IMR-90 (cell line): ENCODE data around the gene MYOCD. TPM values are rescaled to one million over a fixed set of nuclear protein-coding genes. Genes with fewer than 3 reads are reported as not detected.

Source experiments
- ATAC-seq: fragments of 200-7000 bp; cut with Tn5 transposase; 2 replicates; pipeline ENCODE4 v1.9.1; 2020; ENCODE audit warnings: low read depth, mild to moderate bottlenecking, moderate library complexity
- BruUV-seq: library from RNA; stranded (reverse); fragments of 400-500 nt; replicated peaks from 2 replicates; lab custom pipeline; 2021; lab: Mats Ljungman, UMichigan
- CTCF ChIA-PET: fragments of 300-600 bp; formaldehyde crosslinking; extraction: SDS; loops from one replicate; lab custom pipeline; 2021; ENCODE audit warnings: antibody characterized with exemption; lab: Yijun Ruan, JAX
- POLR2A ChIA-PET: fragments of 300-600 bp; sonication (Branson Sonifier 250); formaldehyde crosslinking; loops from one replicate; lab custom pipeline; 2022; ENCODE audit warnings: antibody characterized with exemption; ENCODE audit not compliant: unreplicated experiment; lab: Charles Lee
- DNase-seq: peaks from one replicate; pipeline ENCODE4 v3.0.0; 2013
- H2AFZ ChIP-seq: replicated peaks from 2 replicates; pipeline ENCODE3; 2013; ENCODE audit warnings: low read length, mild to moderate bottlenecking; ENCODE audit not compliant: poor library complexity
- H2AK5ac ChIP-seq: 2 replicates; pipeline ENCODE4 v1.6.1; 2013; ENCODE audit warnings: low read depth, low read length, inconsistent platforms
- H2AK9ac ChIP-seq: replicated peaks from 2 replicates; pipeline ENCODE3; 2013; ENCODE audit warnings: mild to moderate bottlenecking, low read depth, low read length, moderate library complexity; ENCODE audit not compliant: poor library complexity
- H2BK120ac ChIP-seq: 2 replicates; pipeline ENCODE4 v1.6.1; 2013; ENCODE audit warnings: low read depth, low read length, inconsistent platforms
- H2BK15ac ChIP-seq: 3 replicates; pipeline ENCODE4 v1.6.1; 2013; ENCODE audit warnings: low read depth, low read length, inconsistent platforms
- H2BK20ac ChIP-seq: 2 replicates; pipeline ENCODE4 v1.6.1; 2013; ENCODE audit warnings: low read depth, mild to moderate bottlenecking, inconsistent platforms, low read length, moderate library complexity
- H2BK5ac ChIP-seq: 2 replicates; pipeline ENCODE4 v1.6.1; 2013; ENCODE audit warnings: mild to moderate bottlenecking, low read depth, low read length, inconsistent platforms; ENCODE audit not compliant: poor library complexity, severe bottlenecking
- H3K14ac ChIP-seq: replicated peaks from 2 replicates; pipeline ENCODE4 v1.6.1; 2013; ENCODE audit warnings: low read depth, low read length, inconsistent platforms
- H3K18ac ChIP-seq: 2 replicates; pipeline ENCODE4 v1.6.1; 2013; ENCODE audit warnings: low read depth, low read length, control low read depth
- H3K23ac ChIP-seq: 2 replicates; pipeline ENCODE4 v1.6.1; 2013; ENCODE audit warnings: low read depth, low read length, inconsistent platforms
- H3K27ac ChIP-seq: 2 replicates; pipeline ENCODE4 v1.5.1; 2013; ENCODE audit warnings: mild to moderate bottlenecking, control low read depth, low read length; ENCODE audit not compliant: insufficient read depth
- H3K27me3 ChIP-seq: 2 replicates; pipeline ENCODE4 v1.6.1; 2013; ENCODE audit warnings: low read length; ENCODE audit not compliant: control insufficient read depth, insufficient read depth
- H3K36me3 ChIP-seq: 2 replicates; pipeline ENCODE4 v1.6.1; 2013; ENCODE audit warnings: low read length, mixed read lengths; ENCODE audit not compliant: control insufficient read depth, insufficient read depth
- H3K4ac ChIP-seq: 2 replicates; pipeline ENCODE4 v1.6.1; 2013; ENCODE audit warnings: low read depth, low read length, inconsistent platforms
- H3K4me1 ChIP-seq: 2 replicates; pipeline ENCODE4 v1.6.1; 2013; ENCODE audit warnings: low read length, mixed read lengths; ENCODE audit not compliant: control insufficient read depth, insufficient read depth
- H3K4me2 ChIP-seq: 2 replicates; pipeline ENCODE4 v1.6.1; 2013; ENCODE audit warnings: low read depth, mild to moderate bottlenecking, control low read depth, low read length, moderate library complexity
- H3K4me3 ChIP-seq: 2 replicates; pipeline ENCODE4 v1.5.1; 2013; ENCODE audit warnings: low read depth, mild to moderate bottlenecking, control low read depth, low read length, moderate library complexity; ENCODE audit not compliant: insufficient read depth
- H3K56ac ChIP-seq: 2 replicates; pipeline ENCODE4 v1.6.1; 2013; ENCODE audit warnings: low read length, inconsistent platforms; ENCODE audit not compliant: insufficient read depth; ENCODE audit errors: extremely low read depth
- H3K79me1 ChIP-seq, 2 experiments: 2 replicates each; pipeline ENCODE4 v1.6.1; 2013; ENCODE audit warnings: low read length in 2 of 2, inconsistent platforms in 1 of 2, low read depth in 1 of 2
- H3K9ac ChIP-seq: 2 replicates; pipeline ENCODE4 v1.6.1; 2013; ENCODE audit warnings: low read depth, low read length, control low read depth
- H3K9me1 ChIP-seq: 2 replicates; pipeline ENCODE4 v1.6.1; 2013; ENCODE audit warnings: low read length, inconsistent platforms; ENCODE audit not compliant: insufficient read depth
- H3K9me3 ChIP-seq: 2 replicates; pipeline ENCODE4 v1.6.1; 2013; ENCODE audit warnings: low read length; ENCODE audit not compliant: control insufficient read depth, insufficient read depth
- H4K20me1 ChIP-seq: 2 replicates; pipeline ENCODE4 v1.6.1; 2013; ENCODE audit warnings: low read length, inconsistent platforms; ENCODE audit not compliant: insufficient read depth
- H4K5ac ChIP-seq: 2 replicates; pipeline ENCODE4 v1.6.1; 2013; ENCODE audit warnings: mild to moderate bottlenecking, low read depth, low read length, control low read depth
- H4K8ac ChIP-seq, 2 experiments: 2 replicates each; pipeline ENCODE4 v1.6.1; 2013; ENCODE audit warnings: low read depth in 2 of 2, low read length in 2 of 2, control low read depth in 1 of 2, inconsistent platforms in 1 of 2
- H4K91ac ChIP-seq: 2 replicates; pipeline ENCODE4 v1.6.1; 2013; ENCODE audit warnings: low read depth, low read length, inconsistent platforms; ENCODE audit not compliant: insufficient read depth
- BHLHE40 ChIP-seq: fragments of 150-350 bp; IDR thresholded peaks from 2 replicates; pipeline ENCODE4 v1.6.1; 2016; ENCODE audit warnings: mild to moderate bottlenecking, low read depth, low read length
- CHD1 ChIP-seq: IDR thresholded peaks from 2 replicates; pipeline ENCODE4 v1.6.1; 2012; ENCODE audit warnings: low read depth, low read length, improper control_type of control experiment
- MAFK ChIP-seq: IDR thresholded peaks from 2 replicates; pipeline ENCODE4 v1.6.1; 2012; ENCODE audit warnings: low read depth, low read length, improper control_type of control experiment
- RAD21 ChIP-seq: IDR thresholded peaks from 2 replicates; pipeline ENCODE4 v1.6.1; 2012; ENCODE audit warnings: low read length, improper control_type of control experiment
- WGBS, 2 experiments: methylation state at CpG; one replicate each; pipeline versions ENCODE4 v1.1.5 to v1.1.7; 2013; ENCODE audit warnings: missing lambda C conversion rate in 2 of 2; ENCODE audit not compliant: insufficient read length in 1 of 2; ENCODE audit errors: extremely low coverage in 2 of 2; 5-methylcytosine and 5-hydroxymethylcytosine counted together
- dilution Hi-C: fragments of 300-500 bp; cut with HindIII; formaldehyde crosslinking; loops from one replicate; pipeline ENCODE4 v1.14.3; 2018; ENCODE audit warnings: low sequenced_read_pairs; ENCODE audit not compliant: unreplicated experiment
- in situ Hi-C: fragments of 300-500 bp; cut with MboI; formaldehyde crosslinking; loops from 3 replicates; pipeline ENCODE4 v1.14.3; 2019; ENCODE audit warnings: low sequenced_read_pairs, inconsistent platforms, mixed read lengths
- intact Hi-C: fragments of 100-400 bp; cut with micrococcal nuclease; formaldehyde crosslinking; loops from 2 replicates; pipeline ENCODE4 v1.10.0; 2022
- polyA plus RNA-seq, 3 experiments: library from polyadenylated mRNA; depleted of rRNA; stranded (reverse); fragments of >200 nt; gene quantifications; 2 replicates each; pipeline ENCODE4 v1.2.3, GENCODE V29; 2012; ENCODE audit warnings: low replicate concordance in 1 of 3
- total RNA-seq: library from RNA; depleted of rRNA; stranded (reverse); fragments of >200 nt; gene quantifications from 2 replicates; pipeline ENCODE4 v1.2.3, GENCODE V29; 2012
- TF ChIP-seq, protein P1 (sequence below): fragments of 150-350 bp; IDR thresholded peaks from 2 replicates; pipeline ENCODE4 v1.6.1; 2016; ENCODE audit warnings: low read depth, mild to moderate bottlenecking, low read length, moderate library complexity, borderline replicate concordance
- TF ChIP-seq, protein P2 (sequence below): conservative IDR thresholded peaks from 2 replicates; pipeline ENCODE4 v1.5.1; 2012; ENCODE audit warnings: mild to moderate bottlenecking, low read depth, low read length, improper control_type of control experiment

The MYOCD gene
- total and polyA plus RNA-seq, 2 of the 4 experiments (the other 2 are of a cell fraction) = 10.6 to 20.1 TPM

- Histone ChIP-seq H3K14ac (peak overlapping the region; percentile 68), H3K4ac (peak overlapping the region; percentile 89), H2AK5ac (peak overlapping the region; percentile 97), H2BK20ac (peak overlapping the region; percentile 92), H2AFZ (no peak overlapping the region), H3K9me1 (peaks cover 8% of the 10 kb centered on the region), H3K18ac (peak overlapping the region; percentile 89), H3K9ac (no peak overlapping the region), H3K4me1 (peaks cover 12% of the 10 kb centered on the region), H3K23ac (peak overlapping the region; percentile 18), H4K8ac (peak overlapping the region; percentile 29 to 68), H3K9me3 (no peaks in the 10 kb centered on the region), H3K27me3 (no peaks in the 10 kb centered on the region), H3K56ac (no peak overlapping the region), H3K36me3 (no peaks in the 10 kb centered on the region), H4K5ac (peak overlapping the region; percentile 94), H3K4me3 (no peak overlapping the region), H2BK120ac (peak overlapping the region; percentile 88), H2BK5ac (peak overlapping the region; percentile 50), H3K27ac (peak overlapping the region; percentile 27; the same call in 1 of the 2 replicates), H2AK9ac (peak overlapping the region; percentile 6), H4K91ac (peak overlapping the region; percentile 92), H4K20me1 (no peaks in the 10 kb centered on the region), H3K4me2 (no peak overlapping the region), H3K79me1 (peaks cover 0 to 8% of the 10 kb centered on the region in 2 experiments; a peak in 2 of 4 replicates), H2BK15ac (peak overlapping the region; percentile 94; the same call in 2 of the 3 replicates)
- WGBS, 2 experiments = no CpG with 5 or more reads among the region's 4 CpGs
- TF ChIP-seq RAD21 (no peak), BHLHE40 (no peak), CHD1 (no peak), MAFK (no peak)
- TF ChIP-seq, protein P1, sequence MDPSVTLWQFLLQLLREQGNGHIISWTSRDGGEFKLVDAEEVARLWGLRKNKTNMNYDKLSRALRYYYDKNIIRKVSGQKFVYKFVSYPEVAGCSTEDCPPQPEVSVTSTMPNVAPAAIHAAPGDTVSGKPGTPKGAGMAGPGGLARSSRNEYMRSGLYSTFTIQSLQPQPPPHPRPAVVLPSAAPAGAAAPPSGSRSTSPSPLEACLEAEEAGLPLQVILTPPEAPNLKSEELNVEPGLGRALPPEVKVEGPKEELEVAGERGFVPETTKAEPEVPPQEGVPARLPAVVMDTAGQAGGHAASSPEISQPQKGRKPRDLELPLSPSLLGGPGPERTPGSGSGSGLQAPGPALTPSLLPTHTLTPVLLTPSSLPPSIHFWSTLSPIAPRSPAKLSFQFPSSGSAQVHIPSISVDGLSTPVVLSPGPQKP = no peak
- TF ChIP-seq, protein P2, sequence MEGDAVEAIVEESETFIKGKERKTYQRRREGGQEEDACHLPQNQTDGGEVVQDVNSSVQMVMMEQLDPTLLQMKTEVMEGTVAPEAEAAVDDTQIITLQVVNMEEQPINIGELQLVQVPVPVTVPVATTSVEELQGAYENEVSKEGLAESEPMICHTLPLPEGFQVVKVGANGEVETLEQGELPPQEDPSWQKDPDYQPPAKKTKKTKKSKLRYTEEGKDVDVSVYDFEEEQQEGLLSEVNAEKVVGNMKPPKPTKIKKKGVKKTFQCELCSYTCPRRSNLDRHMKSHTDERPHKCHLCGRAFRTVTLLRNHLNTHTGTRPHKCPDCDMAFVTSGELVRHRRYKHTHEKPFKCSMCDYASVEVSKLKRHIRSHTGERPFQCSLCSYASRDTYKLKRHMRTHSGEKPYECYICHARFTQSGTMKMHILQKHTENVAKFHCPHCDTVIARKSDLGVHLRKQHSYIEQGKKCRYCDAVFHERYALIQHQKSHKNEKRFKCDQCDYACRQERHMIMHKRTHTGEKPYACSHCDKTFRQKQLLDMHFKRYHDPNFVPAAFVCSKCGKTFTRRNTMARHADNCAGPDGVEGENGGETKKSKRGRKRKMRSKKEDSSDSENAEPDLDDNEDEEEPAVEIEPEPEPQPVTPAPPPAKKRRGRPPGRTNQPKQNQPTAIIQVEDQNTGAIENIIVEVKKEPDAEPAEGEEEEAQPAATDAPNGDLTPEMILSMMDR = no peak
- no peak for DNase-seq
- no TSS peak for BruUV-seq
- CTCF ChIA-PET = no interaction called here
- no peak for ATAC-seq
- POLR2A ChIA-PET = no interaction called here
- intact Hi-C loops = no loop called here
- dilution Hi-C loops = no loop called here
- in situ Hi-C loops = no loop called here
These were observed 40.6 kb upstream of the MYOCD start for GRCh38 chr17:12625092-12625491.
